ENCODE results near the gene DIPK1A. TPM values are rescaled to one million over a fixed set of nuclear protein-coding genes. Genes with fewer than 3 reads are reported as not detected.

Gene DIPK1A
- total RNA-seq, 1 experiment from 2014 or later = 2.9 TPM

- DNase-seq (ENCODE audit: low read depth) = no peak
These were observed 156.0 kb downstream of the DIPK1A start for GRCh38 chr1:92805216-92805615.

DNA sequence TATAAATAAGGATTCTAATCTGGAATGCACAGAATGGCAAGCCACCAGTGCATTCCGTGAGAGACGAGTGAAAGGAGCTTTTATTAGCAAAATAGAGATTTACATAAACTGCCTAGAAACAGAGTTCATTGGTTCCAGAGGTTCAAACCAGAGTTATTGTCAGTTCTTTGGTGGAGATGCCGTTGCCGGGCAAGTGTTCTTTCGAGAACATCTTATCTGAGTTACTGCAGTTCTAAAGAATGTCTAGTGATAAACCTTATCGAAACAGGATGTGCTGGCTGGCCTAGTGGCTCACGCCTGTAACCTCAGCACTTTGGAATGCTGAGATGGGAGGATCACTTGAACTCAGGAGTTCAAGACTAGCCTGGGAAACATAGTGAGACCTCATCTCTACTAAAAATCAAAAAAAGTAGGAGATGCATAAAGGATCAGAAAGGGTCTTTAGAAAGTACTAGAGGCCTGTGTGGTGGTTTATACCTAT lies 156.5 kb downstream of the DIPK1A start:
- peak; percentile 88 for DNase-seq (ENCODE audit: low read depth)

- DNase-seq (ENCODE audit: low read depth) = no peak
These were observed 157.9 kb downstream of the DIPK1A start for GRCh38 chr1:92803140-92803887.

GRCh38 chr1:92797961-92798360 lies 163.3 kb downstream of the DIPK1A start:
- no peak for DNase-seq (ENCODE audit: low read depth)

- no peak for DNase-seq (ENCODE audit: low read depth)
These were observed 164.0 kb downstream of the DIPK1A start for GRCh38 chr1:92797297-92797696.

DNA sequence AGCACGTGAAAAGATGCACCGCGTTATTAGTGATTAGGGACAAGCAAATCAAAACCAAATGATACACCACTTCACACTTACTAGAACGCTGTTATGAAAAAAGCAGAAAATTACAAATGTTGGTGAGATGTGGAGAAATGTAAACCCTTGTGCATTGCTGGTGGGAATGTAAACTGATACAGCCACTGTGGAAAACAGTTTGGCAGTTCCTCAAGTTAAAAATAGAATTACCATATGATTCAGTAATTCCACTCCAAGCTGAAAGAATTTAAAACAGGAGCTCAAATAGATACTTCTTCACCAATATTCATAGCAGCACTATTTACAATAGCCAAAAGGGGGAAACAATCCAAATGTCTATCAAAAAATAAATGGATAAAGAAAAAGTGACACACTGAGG lies 166.1 kb downstream of the DIPK1A start:
- DNase-seq (ENCODE audit: low read depth) = no peak

DNA sequence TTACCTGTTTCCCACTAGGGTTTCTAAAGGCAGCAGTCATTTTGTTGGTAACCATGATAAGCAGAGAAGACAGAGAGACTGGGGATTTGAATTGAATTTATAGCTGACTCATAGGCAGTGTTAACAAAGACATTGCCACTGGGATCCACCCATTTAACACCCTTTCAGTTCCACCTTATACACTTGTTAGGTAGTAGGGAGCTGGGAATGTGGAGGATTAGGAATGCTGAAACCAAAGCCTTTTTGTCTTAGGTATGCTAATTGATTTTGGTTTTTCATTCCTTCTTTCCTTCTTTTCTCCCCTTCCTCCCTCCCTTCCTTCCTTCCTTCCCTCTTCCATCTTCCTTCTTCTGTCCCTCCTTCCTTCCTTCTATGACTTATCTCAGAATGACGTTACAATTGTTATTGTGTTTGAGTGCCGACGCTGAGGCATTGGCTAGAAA lies 168.9 kb downstream of the DIPK1A start:
- DNase-seq (ENCODE audit: low read depth) = peak; percentile 17

Small RNA genes lying within 50 kb of the gene (small RNA-seq; reads per million reads assigned to genes)
- gene RF00432 (not detected), gene RN7SL692P (not detected), gene RNU6-210P (not detected), gene RNU6-970P (not detected), gene SNORA66 (21.4 reads per million, percentile 93 among the genes with 10 or more reads in this experiment), gene SNORD21 (not detected)

Other genes with a start within 250 kb of the DIPK1A start
- 4.7 and 7.2 TPM in 2 replicates for gene EVI5, start 176.4 kb downstream of the DIPK1A start, total RNA-seq (2014; rRNA removed; shearing (Covaris generic))
- 2,044 and 2,170 TPM in 2 replicates for gene RPL5, start 129.4 kb downstream of the DIPK1A start, total RNA-seq (2014; rRNA removed; shearing (Covaris generic))
- 16.1 and 18.4 TPM in 2 replicates for gene MTF2, start 117.8 kb upstream of the DIPK1A start, total RNA-seq (2014; rRNA removed; shearing (Covaris generic))
- gene TMED5, start 219.0 kb upstream of the DIPK1A start, total RNA-seq (2014; rRNA removed; shearing (Covaris generic)) = 51.8 and 65.1 TPM in 2 replicates
- gene CCDC18, start 219.3 kb upstream of the DIPK1A start, total RNA-seq (2014; rRNA removed; shearing (Covaris generic)) = 12.0 and 12.3 TPM in 2 replicates